Lower leg skin (tissue), 3 donors: ENCODE measurements around the gene PON3.

ENCODE experiments used
- POLR2A ChIP-seq, 2 donors: fragments of 450-650 bp; IDR thresholded peaks; one replicate each; pipeline ENCODE4 v1.6.1; 2016 to 2017; ENCODE audit warnings: antibody characterized with exemption in 2 of 2, mild to moderate bottlenecking in 1 of 2, moderate library complexity in 1 of 2
- TF ChIP-seq, protein P1 (sequence below), 3 donors: fragments of 450-650 bp; IDR thresholded peaks; one replicate each; pipeline ENCODE4 v1.5.1; 2016; ENCODE audit warnings: antibody characterized with exemption in 3 of 3, mild to moderate bottlenecking in 3 of 3, moderate library complexity in 2 of 3

DNA sequence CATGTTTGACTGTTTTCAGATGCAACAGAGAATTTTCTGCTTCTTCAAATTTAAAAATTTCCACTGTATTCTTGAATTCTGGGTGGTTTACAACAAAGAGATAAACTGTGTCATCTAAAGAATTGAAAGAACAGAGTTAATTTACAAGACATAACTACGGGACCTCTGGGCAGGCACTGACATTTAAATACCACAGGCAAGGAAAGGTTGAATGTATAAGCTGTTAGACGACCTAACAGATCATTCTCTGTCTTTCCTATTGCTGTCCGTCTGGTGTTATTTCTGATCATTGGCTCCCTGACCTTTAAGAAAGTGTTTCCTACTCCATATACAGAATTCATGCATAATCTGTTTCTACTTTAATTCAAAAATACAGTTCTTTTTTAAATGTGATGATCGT is 15.5 kb upstream of the PON3 start:
- TF ChIP-seq, protein P1, sequence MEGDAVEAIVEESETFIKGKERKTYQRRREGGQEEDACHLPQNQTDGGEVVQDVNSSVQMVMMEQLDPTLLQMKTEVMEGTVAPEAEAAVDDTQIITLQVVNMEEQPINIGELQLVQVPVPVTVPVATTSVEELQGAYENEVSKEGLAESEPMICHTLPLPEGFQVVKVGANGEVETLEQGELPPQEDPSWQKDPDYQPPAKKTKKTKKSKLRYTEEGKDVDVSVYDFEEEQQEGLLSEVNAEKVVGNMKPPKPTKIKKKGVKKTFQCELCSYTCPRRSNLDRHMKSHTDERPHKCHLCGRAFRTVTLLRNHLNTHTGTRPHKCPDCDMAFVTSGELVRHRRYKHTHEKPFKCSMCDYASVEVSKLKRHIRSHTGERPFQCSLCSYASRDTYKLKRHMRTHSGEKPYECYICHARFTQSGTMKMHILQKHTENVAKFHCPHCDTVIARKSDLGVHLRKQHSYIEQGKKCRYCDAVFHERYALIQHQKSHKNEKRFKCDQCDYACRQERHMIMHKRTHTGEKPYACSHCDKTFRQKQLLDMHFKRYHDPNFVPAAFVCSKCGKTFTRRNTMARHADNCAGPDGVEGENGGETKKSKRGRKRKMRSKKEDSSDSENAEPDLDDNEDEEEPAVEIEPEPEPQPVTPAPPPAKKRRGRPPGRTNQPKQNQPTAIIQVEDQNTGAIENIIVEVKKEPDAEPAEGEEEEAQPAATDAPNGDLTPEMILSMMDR (IDR thresholded peaks at IDR 0.05): no peak
- TF ChIP-seq POLR2A (IDR thresholded peaks at IDR 0.05): no peak
